ENCODE results near the gene TASP1.

DNA sequence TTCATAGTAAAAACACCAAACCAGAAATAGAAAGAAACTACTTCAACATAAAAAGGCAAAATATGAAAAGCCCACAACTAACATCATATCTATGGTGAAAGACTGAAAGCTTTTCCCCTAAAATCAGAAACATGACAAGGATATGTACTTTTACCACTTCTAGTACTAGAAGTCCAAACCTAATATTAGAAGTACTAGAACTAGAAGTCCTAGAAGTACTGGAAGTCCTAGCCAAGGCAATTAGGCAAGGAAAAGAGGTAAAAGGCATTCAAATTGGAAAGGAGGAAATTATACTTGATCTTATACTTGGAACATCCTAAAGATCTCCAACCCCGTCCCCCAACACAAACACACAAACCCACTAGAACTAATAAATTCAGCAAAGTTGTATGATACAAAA, 74.9 kb downstream of the TASP1 start:
- TF ChIP-seq POLR2AphosphoS5 (IDR thresholded peaks at IDR 0.05) (no peak), POLR2A (IDR thresholded peaks at IDR 0.05) (no peak)
- TF ChIP-seq, protein P1, sequence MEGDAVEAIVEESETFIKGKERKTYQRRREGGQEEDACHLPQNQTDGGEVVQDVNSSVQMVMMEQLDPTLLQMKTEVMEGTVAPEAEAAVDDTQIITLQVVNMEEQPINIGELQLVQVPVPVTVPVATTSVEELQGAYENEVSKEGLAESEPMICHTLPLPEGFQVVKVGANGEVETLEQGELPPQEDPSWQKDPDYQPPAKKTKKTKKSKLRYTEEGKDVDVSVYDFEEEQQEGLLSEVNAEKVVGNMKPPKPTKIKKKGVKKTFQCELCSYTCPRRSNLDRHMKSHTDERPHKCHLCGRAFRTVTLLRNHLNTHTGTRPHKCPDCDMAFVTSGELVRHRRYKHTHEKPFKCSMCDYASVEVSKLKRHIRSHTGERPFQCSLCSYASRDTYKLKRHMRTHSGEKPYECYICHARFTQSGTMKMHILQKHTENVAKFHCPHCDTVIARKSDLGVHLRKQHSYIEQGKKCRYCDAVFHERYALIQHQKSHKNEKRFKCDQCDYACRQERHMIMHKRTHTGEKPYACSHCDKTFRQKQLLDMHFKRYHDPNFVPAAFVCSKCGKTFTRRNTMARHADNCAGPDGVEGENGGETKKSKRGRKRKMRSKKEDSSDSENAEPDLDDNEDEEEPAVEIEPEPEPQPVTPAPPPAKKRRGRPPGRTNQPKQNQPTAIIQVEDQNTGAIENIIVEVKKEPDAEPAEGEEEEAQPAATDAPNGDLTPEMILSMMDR (IDR thresholded peaks at IDR 0.05): no peak
